Astrocyte (in vitro differentiated cells and primary cell): ENCODE measurements around the gene CARD11.

Source experiments
- CTCF ChIP-seq: IDR thresholded peaks from 2 replicates; pipeline ENCODE4 v1.5.1; 2011; ENCODE audit warnings: low read depth, mild to moderate bottlenecking, inconsistent platforms, low read length, moderate library complexity; ENCODE audit not compliant: insufficient read depth
- EZH2 ChIP-seq: IDR thresholded peaks from 2 replicates; pipeline ENCODE4 v1.6.1; 2012; ENCODE audit warnings: mild to moderate bottlenecking, low read length, inconsistent platforms; ENCODE audit not compliant: insufficient read depth

GRCh38 chr7:2906197-2906931 is 137.3 kb downstream of the CARD11 start:
- no peak for TF ChIP-seq CTCF
- TF ChIP-seq EZH2 = no peak
